GM12878 (cell line): ENCODE data around the gene CD200R1L. TPM values are rescaled to one million over a fixed set of nuclear protein-coding genes. Genes with fewer than 3 reads are reported as not detected.

Experiments
- ATAC-seq: fragments of 200-7000 bp; cut with Tn5 transposase; 3 replicates; pipeline ENCODE4 v1.9.1; 2020; ENCODE audit warnings: mild to moderate bottlenecking, moderate library complexity
- BruUV-seq: library from RNA; stranded (reverse); fragments of 400-500 nt; replicated peaks from 2 replicates; lab custom pipeline; 2021; lab: Mats Ljungman, UMichigan
- CTCF ChIA-PET: fragments of 300-600 bp; sonication (Branson Sonifier 250); formaldehyde crosslinking; extraction: SDS; loops from one replicate; lab custom pipeline; 2021; ENCODE audit warnings: inconsistent platforms; lab: Yijun Ruan, JAX
- POLR2A ChIA-PET: fragments of 350-600 bp; formaldehyde crosslinking; extraction: SDS; loops from one replicate; lab custom pipeline; 2021; ENCODE audit warnings: inconsistent platforms; lab: Charles Lee
- RAD21 ChIA-PET: fragments of 300-600 bp; sonication (Branson Sonifier 250); formaldehyde crosslinking; loops from one replicate; lab custom pipeline; 2023; ENCODE audit warnings: antibody characterized with exemption; ENCODE audit not compliant: unreplicated experiment; lab: Charles Lee
- SMC1A ChIA-PET: fragments of 300-600 bp; sonication (Branson Sonifier 250); formaldehyde crosslinking; loops from one replicate; lab custom pipeline; 2023; ENCODE audit not compliant: unreplicated experiment, uncharacterized antibody; lab: Charles Lee
- DNase-seq: peaks from one replicate; pipeline ENCODE4 v3.0.0-alpha.2; 2011; ENCODE audit warnings: low read depth, low spot score
- FAIRE-seq: peaks from 3 replicates; lab custom pipeline; 2011; peaks lifted over from hg19 to GRCh38; lab: Jason Lieb, UNC
- H2AFZ ChIP-seq: 2 replicates; pipeline ENCODE4 v1.6.0; 2011; ENCODE audit warnings: low read depth, low read length, control low read depth; ENCODE audit not compliant: control insufficient read depth
- H3K27ac ChIP-seq: 2 replicates; pipeline ENCODE4 v1.5.1; 2011; ENCODE audit warnings: control low read depth; ENCODE audit not compliant: control insufficient read depth, insufficient read depth
- H3K27me3 ChIP-seq, 2 experiments: replicated peaks in 1 of 2; 2 replicates each; pipeline versions ENCODE4 v1.6.0 to v1.6.1; 2011; ENCODE audit warnings: low read length in 1 of 2; ENCODE audit not compliant: control insufficient read depth in 2 of 2, insufficient read depth in 2 of 2
- H3K36me3 ChIP-seq, 2 experiments: 2 replicates each; pipeline ENCODE4 v1.5.1; 2011; ENCODE audit warnings: low read length in 1 of 2; ENCODE audit not compliant: control insufficient read depth in 2 of 2, insufficient read depth in 2 of 2
- H3K4me1 ChIP-seq: 2 replicates; pipeline ENCODE4 v1.6.1; 2011; ENCODE audit warnings: mild to moderate bottlenecking, low read length, moderate library complexity, mixed read lengths; ENCODE audit not compliant: control insufficient read depth, insufficient read depth
- H3K4me2 ChIP-seq: 2 replicates; pipeline ENCODE4 v1.6.0; 2011; ENCODE audit warnings: control low read depth; ENCODE audit not compliant: control insufficient read depth, insufficient read depth
- H3K4me3 ChIP-seq: fragments of 200-600 bp; sonication (generic); 2 replicates; pipeline ENCODE4 v1.5.1; 2016
- H3K79me2 ChIP-seq: 2 replicates; pipeline ENCODE4 v1.6.0; 2011; ENCODE audit warnings: low read length; ENCODE audit not compliant: control insufficient read depth, insufficient read depth
- H3K9ac ChIP-seq: 2 replicates; pipeline ENCODE4 v1.8.0; 2011; ENCODE audit warnings: low read length, control low read depth, mixed read lengths; ENCODE audit not compliant: control insufficient read depth, insufficient read depth
- H3K9me3 ChIP-seq: replicated peaks from 3 replicates; pipeline ENCODE4 v1.5.1; 2011; ENCODE audit warnings: mild to moderate bottlenecking, low read length; ENCODE audit not compliant: control insufficient read depth, insufficient read depth
- H4K20me1 ChIP-seq: 2 replicates; pipeline ENCODE4 v1.6.0; 2011; ENCODE audit not compliant: control insufficient read depth, insufficient read depth
- ESRRA ChIP-seq: IDR thresholded peaks from 2 replicates; pipeline ENCODE4 v1.6.1; 2012; ENCODE audit warnings: mild to moderate bottlenecking, low read length, improper control_type of control experiment
- TARDBP ChIP-seq: IDR thresholded peaks from 2 replicates; pipeline ENCODE4 v1.6.1; 2016; ENCODE audit warnings: borderline replicate concordance
- ZBED1 ChIP-seq: IDR thresholded peaks from 2 replicates; pipeline ENCODE4 v1.6.1; 2016; ENCODE audit warnings: borderline replicate concordance
- ZNF687 ChIP-seq: fragments of 450-650 bp; IDR thresholded peaks from 2 replicates; pipeline ENCODE4 v1.6.1; 2017; ENCODE audit warnings: mild to moderate bottlenecking, moderate library complexity
- WGBS: methylation state at CpG from one replicate; pipeline ENCODE4 v1.1.6; 2016; ENCODE audit warnings: low lambda C conversion rate; ENCODE audit not compliant: insufficient replicate concordance, insufficient coverage; ENCODE audit errors: missing lambda C conversion rate; 5-methylcytosine and 5-hydroxymethylcytosine counted together
- in situ Hi-C: fragments of 300-500 bp; cut with MboI; formaldehyde crosslinking; loops from 9 replicates; pipeline ENCODE4 v1.14.3; 2018; ENCODE audit warnings: mixed read lengths
- intact Hi-C: fragments of 100-400 bp; cut with micrococcal nuclease; formaldehyde crosslinking; loops from one replicate; pipeline ENCODE4 v1.14.2; 2022; ENCODE audit not compliant: unreplicated experiment
- polyA plus RNA-seq, 11 experiments: library from polyadenylated mRNA; depleted of rRNA in 4 of 11; unstranded in 6 of 11; stranded (reverse) in 5 of 11; fragments of >200 nt; fragmentation: Nextera tagmentation in 4 of 11; fragmentation: Illumina TruSeq in 1 of 11; extraction: Ambion mirVana in 4 of 11; extraction: Trizol in 1 of 11; gene quantifications; 1 replicate in 1 of 11; 2 replicates in 10 of 11; pipeline versions ENCODE4 v1.2.1 to v1.2.3, GENCODE V29; 2011 to 2016; ENCODE audit warnings: inconsistent platforms in 2 of 11, missing spikeins in 2 of 11, low read depth in 1 of 11
- total RNA-seq, 4 experiments: library from RNA; depleted of rRNA in 3 of 4; stranded (reverse); fragments of >200 nt in 3 of 4; fragmentation: Illumina TruSeq in 1 of 4; extraction: Trizol in 1 of 4; gene quantifications; 2 replicates each; pipeline versions ENCODE4 v1.2.1 to v1.2.3, GENCODE V29; 2013 to 2021

The CD200R1L gene
- total and polyA plus RNA-seq, 10 of the 15 experiments (the other 5 are each of a cell fraction or from before 2014, with no cell fraction given): 0.41 TPM; not detected in 9

- Histone ChIP-seq H3K4me2 (no peak overlapping the region), H3K9me3 (peaks cover 2% of the 10 kb centered on the region), H3K36me3 (no peaks in the 10 kb centered on the region), H3K27ac (no peak overlapping the region), H4K20me1 (no peaks in the 10 kb centered on the region), H3K79me2 (no peaks in the 10 kb centered on the region), H3K9ac (no peak overlapping the region), H3K4me1 (peaks cover 19% of the 10 kb centered on the region), H2AFZ (no peak overlapping the region), H3K27me3 (no peaks in the 10 kb centered on the region), H3K4me3 (no peak overlapping the region)
- ChIA-PET CTCF (interaction anchor here (1.4 to 1.6 kb wide), 2 partner anchors 83 to 163 kb away, joined by 3 to 4 read pairs; no protein-coding TSS in a partner anchor), SMC1A (interaction anchor here (1.0 to 1.9 kb wide), 3 partner anchors 8 to 163 kb away, joined by 3 to 4 read pairs (median 3); no protein-coding TSS in a partner anchor), RAD21 (no interaction called here), POLR2A (no interaction called here)
- WGBS: 16% methylated on average over 3 of the region's 3 CpGs
- no peak for DNase-seq
- in situ Hi-C loops (no loop called here), intact Hi-C loops (no loop called here)
- ATAC-seq: no peak
- FAIRE-seq: no peak
- TF ChIP-seq TARDBP (no peak), ZNF687 (no peak), ESRRA (no peak), ZBED1 (no peak)
- BruUV-seq: no TSS peak
Observed at GRCh38 chr3:112817797-112818196, 28.9 kb downstream of the CD200R1L start.
